ENCODE measurements around the gene UBTD1. TPM values are rescaled to one million over a fixed set of nuclear protein-coding genes. Genes with fewer than 3 reads are reported as not detected.

UBTD1 gene
- total and polyA plus RNA-seq, 7 donors = 16.0 to 59.2 (median 39.2) TPM

DNA sequence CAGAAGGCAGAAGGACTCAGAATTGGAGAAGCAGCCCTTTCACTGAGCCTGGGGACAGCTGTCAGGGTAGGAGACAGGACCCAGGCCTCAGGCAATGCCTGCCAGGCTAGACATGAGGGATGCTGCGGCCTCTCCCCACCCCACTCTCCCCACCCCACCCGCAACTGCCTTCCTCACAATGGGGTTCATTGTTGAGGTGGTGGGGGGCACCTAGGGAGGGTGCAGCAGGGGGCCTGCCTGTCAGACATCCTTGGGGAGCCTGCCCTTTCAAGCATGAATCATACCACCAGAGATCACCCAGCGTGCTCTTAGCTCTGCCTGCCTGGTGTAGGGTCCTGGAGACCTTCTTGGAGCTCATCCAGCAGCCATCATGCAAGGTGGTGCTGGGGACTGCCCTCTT lies 90.8 kb downstream of the UBTD1 start, which contains the start of gene C10orf62:
C10orf62 (plus strand) TSS at position 243 of the 400 bp plus-strand sequence. CDS start 177 bp downstream, outside the sequence.
- WGBS, 3 donors = 68 to 74% (median 72%) methylated on average over 3 of the region's 3 CpGs

DNA sequence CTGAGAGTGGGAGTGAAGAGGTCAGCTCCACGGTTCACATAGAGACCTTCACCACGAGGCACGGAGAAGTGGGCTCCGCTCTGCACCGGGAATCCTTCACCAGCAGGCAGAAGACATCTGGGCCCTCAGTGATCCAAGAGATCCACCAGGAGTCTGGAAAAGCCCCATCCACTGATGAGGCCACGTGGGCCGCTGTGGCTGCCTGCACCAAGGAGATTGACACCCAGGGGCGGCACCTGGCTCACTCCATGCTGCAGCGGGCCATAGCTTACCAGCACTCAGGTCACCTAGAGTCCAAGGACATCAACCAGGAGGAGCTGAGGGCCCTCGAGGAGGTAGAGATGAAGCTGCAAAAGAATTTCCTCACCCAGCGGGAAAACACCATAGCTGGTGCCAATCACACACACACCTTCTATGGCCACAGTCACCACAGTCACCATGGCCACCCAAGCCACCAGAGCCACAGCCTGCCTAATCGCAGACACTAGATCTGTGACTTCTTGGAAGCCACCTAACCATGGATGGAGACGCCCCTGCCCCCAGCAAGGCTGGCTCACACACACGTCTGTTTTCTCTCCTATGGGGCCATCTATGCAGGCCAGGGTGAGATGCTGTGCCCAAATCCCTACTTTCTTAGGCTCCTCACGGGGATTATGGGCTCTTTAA lies 91.5 kb downstream of the UBTD1 start:
- intact Hi-C loops (cut with DNase I) = no loop called here
- no peak for ATAC-seq
- DNase-seq = peak in 1 of 2 donors; percentile 40
- TF ChIP-seq, protein P1, sequence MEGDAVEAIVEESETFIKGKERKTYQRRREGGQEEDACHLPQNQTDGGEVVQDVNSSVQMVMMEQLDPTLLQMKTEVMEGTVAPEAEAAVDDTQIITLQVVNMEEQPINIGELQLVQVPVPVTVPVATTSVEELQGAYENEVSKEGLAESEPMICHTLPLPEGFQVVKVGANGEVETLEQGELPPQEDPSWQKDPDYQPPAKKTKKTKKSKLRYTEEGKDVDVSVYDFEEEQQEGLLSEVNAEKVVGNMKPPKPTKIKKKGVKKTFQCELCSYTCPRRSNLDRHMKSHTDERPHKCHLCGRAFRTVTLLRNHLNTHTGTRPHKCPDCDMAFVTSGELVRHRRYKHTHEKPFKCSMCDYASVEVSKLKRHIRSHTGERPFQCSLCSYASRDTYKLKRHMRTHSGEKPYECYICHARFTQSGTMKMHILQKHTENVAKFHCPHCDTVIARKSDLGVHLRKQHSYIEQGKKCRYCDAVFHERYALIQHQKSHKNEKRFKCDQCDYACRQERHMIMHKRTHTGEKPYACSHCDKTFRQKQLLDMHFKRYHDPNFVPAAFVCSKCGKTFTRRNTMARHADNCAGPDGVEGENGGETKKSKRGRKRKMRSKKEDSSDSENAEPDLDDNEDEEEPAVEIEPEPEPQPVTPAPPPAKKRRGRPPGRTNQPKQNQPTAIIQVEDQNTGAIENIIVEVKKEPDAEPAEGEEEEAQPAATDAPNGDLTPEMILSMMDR (IDR thresholded peaks at IDR 0.05) = no peak
- H3K27ac ChIP-seq = no peak overlapping the region
- H3K4me1 ChIP-seq = peaks cover 5% of the 10 kb centered on the region
- no peaks in the 10 kb centered on the region for H3K9me3 ChIP-seq
- H3K27me3 ChIP-seq (ENCODE audit: insufficient read depth in 3 of 3, low read length in 2 of 3) = no peaks in the 10 kb centered on the region
- no peak overlapping the region for H3K4me3 ChIP-seq
- WGBS, 3 donors = 89 to 96% (median 89%) methylated on average over 15 of the region's 15 CpGs
- no peaks in the 10 kb centered on the region for H3K36me3 ChIP-seq (ENCODE audit: insufficient read depth in 1 of 2, low read depth in 1 of 2)

More for the DNA sequence above, 90.8 kb downstream of the UBTD1 start, which contains the start of gene C10orf62:
- TF ChIP-seq, protein P1 (IDR thresholded peaks at IDR 0.05) = no peak
- no peak for DNase-seq
- Histone ChIP-seq H3K36me3 (ENCODE audit: insufficient read depth in 1 of 2, low read depth in 1 of 2) (no peaks in the 10 kb centered on the region), H3K4me1 (peaks cover 9% of the 10 kb centered on the region), H3K27ac (no peak within 1 kb of the TSS), H3K27me3 (ENCODE audit: insufficient read depth in 3 of 3, low read length in 2 of 3) (no peaks in the 10 kb centered on the region), H3K9me3 (no peaks in the 10 kb centered on the region), H3K4me3 (no peak within 1 kb of the TSS)
- no peak for ATAC-seq
- intact Hi-C loops (cut with DNase I) = no loop called here

DNA sequence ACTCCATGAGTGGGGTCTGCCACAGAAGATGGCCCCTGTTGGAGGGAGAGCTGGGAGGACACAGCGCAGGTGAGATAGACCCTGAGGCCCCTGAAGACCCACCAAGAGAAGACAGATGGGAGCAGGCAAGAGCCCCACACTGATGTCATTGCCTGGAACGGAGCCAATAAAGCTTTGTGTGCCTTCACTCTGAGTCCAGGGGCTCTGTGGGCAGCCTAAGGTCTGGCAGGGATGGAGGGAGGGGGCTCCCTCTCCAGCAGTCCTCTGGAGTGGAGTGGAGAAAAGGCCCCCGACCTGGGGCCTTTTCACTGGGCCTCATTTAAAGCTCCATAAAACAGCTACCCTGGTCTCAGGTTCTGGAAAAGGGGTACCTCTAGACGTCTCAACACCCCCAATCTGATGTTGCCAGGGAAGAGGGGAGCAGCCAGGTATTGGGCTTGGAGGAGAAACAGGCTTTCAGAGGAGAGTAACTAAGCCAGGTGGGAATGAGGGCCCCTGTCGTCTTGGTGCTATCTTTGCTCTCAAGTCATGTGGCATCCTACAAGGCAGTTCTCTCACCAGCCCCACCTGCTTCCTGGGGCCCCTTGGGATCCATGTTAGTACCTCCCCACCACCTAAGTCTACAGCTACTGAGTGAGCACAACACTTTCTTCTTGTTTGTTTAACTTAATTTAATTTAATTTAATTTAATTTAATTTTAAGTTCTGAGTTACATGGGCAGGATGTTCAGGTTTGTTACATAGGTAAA lies 92.2 kb downstream of the UBTD1 start:
- peak in 1 of 2 donors; percentile 52 for DNase-seq
- WGBS, 3 donors = 59 to 61% (median 59%) methylated on average over 5 of the region's 5 CpGs
- peaks cover 9% of the 10 kb centered on the region for H3K4me1 ChIP-seq
- H3K27me3 ChIP-seq (ENCODE audit: insufficient read depth in 3 of 3, low read length in 2 of 3) = no peaks in the 10 kb centered on the region
- no peak overlapping the region for H3K27ac ChIP-seq
- no peaks in the 10 kb centered on the region for H3K36me3 ChIP-seq (ENCODE audit: insufficient read depth in 1 of 2, low read depth in 1 of 2)
- TF ChIP-seq, protein P1 (IDR thresholded peaks at IDR 0.05) = no peak
- H3K4me3 ChIP-seq = no peak overlapping the region
- intact Hi-C loops (cut with DNase I) = no loop called here
- no peaks in the 10 kb centered on the region for H3K9me3 ChIP-seq
- no peak for ATAC-seq

DNA sequence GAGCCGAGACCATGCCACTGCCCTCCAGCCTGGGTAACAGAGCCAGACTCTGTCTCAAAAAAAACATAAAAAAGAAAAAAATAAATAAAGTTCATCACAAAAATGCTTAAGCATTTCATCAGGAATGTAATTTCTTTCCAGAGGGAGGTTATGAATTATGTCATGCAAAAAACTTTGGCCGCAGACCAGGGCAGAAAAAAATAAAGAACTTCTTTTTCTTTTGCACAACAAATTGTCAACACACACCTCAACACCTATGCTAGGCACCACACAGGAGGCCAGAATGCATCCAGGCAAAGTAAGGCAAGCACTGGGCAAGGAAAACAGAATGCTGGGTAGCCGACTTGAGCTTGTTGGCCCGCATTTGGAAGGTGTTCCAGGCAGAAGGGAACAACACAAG lies 94.7 kb downstream of the UBTD1 start:
- no peak overlapping the region for H3K4me3 ChIP-seq
- WGBS, 3 donors = 46 to 63% (median 59%) methylated on average over 4 of the region's 4 CpGs
- TF ChIP-seq, protein P1 (IDR thresholded peaks at IDR 0.05) = no peak
- no peak for ATAC-seq
- no peak for DNase-seq
- intact Hi-C loops (cut with DNase I) = no loop called here
- no peaks in the 10 kb centered on the region for H3K9me3 ChIP-seq
- H3K27me3 ChIP-seq (ENCODE audit: insufficient read depth in 3 of 3, low read length in 2 of 3) = no peaks in the 10 kb centered on the region
- H3K27ac ChIP-seq = no peak overlapping the region
- H3K4me1 ChIP-seq = peaks cover 34% of the 10 kb centered on the region
- no peaks in the 10 kb centered on the region for H3K36me3 ChIP-seq (ENCODE audit: insufficient read depth in 1 of 2, low read depth in 1 of 2)

All from psoas muscle (tissue), 8 donors.